ENCODE data around the gene ANKRD44. TPM values are rescaled to one million over a fixed set of nuclear protein-coding genes. Genes with fewer than 3 reads are reported as not detected.
"Not testable (repeated sequence)": the region's sequence is repeated elsewhere in the genome, so short reads cannot be mapped to it uniquely, and the experiment has no call there.

Gene ANKRD44
- total RNA-seq, 1 donor from 2014 or later: 21.4 TPM

DNA sequence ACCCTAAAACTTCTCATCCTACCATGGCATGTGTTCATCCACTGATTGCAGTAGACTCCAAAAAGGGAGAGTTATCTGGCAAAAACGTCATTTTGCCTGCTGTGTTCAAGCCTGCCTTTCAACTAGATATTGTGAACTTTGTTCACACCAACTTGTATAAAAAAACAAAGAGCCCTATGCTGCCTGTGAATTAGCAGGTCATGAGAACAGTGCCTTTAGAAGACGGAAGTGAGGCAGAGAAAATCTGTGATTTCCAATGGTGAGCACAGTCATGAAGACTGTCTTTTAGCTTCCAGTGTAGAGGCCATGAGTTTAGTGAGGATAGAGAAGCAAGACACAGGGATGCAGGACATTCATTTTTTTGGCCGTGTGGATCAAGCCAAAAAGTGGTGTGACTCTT, 280.5 kb downstream of the ANKRD44 start:
- H3K4me1 Mint-ChIP-seq (ENCODE audit: low read depth): peaks cover 5% of the 10 kb centered on the region
- H3K4me3 Mint-ChIP-seq (ENCODE audit: unreplicated experiment): no peak overlapping the region
- DNase-seq (ENCODE audit: low spot score): no peak
- peaks cover 6% of the 10 kb centered on the region for H3K9me3 Mint-ChIP-seq (ENCODE audit: low read depth)
- TF ChIP-seq, protein P1, sequence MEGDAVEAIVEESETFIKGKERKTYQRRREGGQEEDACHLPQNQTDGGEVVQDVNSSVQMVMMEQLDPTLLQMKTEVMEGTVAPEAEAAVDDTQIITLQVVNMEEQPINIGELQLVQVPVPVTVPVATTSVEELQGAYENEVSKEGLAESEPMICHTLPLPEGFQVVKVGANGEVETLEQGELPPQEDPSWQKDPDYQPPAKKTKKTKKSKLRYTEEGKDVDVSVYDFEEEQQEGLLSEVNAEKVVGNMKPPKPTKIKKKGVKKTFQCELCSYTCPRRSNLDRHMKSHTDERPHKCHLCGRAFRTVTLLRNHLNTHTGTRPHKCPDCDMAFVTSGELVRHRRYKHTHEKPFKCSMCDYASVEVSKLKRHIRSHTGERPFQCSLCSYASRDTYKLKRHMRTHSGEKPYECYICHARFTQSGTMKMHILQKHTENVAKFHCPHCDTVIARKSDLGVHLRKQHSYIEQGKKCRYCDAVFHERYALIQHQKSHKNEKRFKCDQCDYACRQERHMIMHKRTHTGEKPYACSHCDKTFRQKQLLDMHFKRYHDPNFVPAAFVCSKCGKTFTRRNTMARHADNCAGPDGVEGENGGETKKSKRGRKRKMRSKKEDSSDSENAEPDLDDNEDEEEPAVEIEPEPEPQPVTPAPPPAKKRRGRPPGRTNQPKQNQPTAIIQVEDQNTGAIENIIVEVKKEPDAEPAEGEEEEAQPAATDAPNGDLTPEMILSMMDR (IDR thresholded peaks at IDR 0.05): no peak
- H3K36me3 Mint-ChIP-seq (ENCODE audit: low read depth): peaks cover 11% of the 10 kb centered on the region
- no peak overlapping the region for H3K27ac Mint-ChIP-seq (ENCODE audit: unreplicated experiment)
- no peaks in the 10 kb centered on the region for H3K27me3 Mint-ChIP-seq (ENCODE audit: low read depth)

DNA sequence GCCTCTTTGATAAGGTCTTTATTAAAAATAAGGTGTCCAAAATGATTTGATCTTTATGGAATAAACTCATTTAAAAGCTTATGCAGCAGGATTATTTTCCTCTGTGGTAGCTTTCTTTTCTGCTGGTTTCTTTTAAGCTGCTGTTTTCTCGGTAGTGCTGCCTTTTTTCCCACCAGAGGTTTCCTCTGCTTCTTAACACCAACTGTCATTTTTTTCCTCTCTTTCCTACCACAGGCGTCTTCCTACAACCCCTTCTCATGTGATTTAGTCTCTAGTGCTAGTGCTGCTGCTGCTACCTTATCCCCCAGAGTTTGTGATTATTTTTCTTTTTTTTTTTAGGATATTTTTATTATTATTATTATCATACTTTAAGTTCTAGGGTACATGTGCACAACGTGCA, 281.9 kb downstream of the ANKRD44 start:
- Mint-ChIP-seq H3K4me3 (ENCODE audit: unreplicated experiment) (no peak overlapping the region), H3K27me3 (ENCODE audit: low read depth) (no peaks in the 10 kb centered on the region), H3K36me3 (ENCODE audit: low read depth) (peaks cover 13% of the 10 kb centered on the region), H3K9me3 (ENCODE audit: low read depth) (peaks cover 6% of the 10 kb centered on the region), H3K27ac (ENCODE audit: unreplicated experiment) (peak overlapping the region; percentile 49), H3K4me1 (ENCODE audit: low read depth) (peaks cover 5% of the 10 kb centered on the region)
- TF ChIP-seq, protein P1 (IDR thresholded peaks at IDR 0.05): no peak
- DNase-seq (ENCODE audit: low spot score): no peak

DNA sequence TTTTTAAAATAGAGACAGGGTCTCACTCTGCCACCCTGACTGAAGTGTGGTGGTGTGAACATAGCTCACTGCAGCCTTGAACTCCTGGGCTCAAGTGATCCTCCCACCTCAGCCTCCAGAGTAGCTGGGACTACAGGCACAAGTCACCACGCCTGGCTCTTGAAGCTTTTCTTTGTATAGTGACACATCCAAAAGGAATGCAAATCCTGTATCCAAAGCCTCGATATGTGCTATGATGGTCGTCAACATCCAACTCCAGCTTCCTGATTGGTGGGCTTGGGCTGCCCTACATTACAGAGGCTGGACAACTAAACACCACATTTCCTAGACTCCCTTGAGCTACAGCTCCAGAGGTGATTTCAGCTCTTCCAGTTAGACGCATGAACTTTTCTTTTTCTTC, 282.4 kb downstream of the ANKRD44 start:
- Mint-ChIP-seq H3K27ac (ENCODE audit: unreplicated experiment) (no peak overlapping the region), H3K4me1 (ENCODE audit: low read depth) (peaks cover 5% of the 10 kb centered on the region)
- no peak for DNase-seq (ENCODE audit: low spot score)

DNA sequence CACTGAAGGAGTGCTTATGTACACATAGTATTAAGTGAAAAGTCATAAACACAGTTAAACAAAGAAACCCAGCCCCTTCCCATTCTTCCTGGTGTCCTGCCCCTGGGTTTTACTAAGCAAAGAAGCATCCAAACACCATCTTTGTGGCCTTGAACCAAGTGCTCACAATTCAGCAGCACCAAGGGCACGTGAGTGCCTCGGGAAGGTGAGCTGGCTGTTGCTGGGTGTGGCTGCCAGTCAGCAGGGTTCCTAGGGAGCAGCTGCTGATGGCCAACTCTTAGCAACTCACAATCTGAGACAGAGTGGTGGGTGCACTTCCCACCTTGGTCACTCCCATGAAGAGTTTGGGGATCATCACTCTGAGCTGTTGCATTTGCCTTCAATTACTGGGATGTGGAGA, 286.4 kb downstream of the ANKRD44 start:
- peaks cover 9% of the 10 kb centered on the region for H3K36me3 Mint-ChIP-seq (ENCODE audit: low read depth)
- no peak overlapping the region for H3K4me3 Mint-ChIP-seq (ENCODE audit: unreplicated experiment)
- no peaks in the 10 kb centered on the region for H3K27me3 Mint-ChIP-seq (ENCODE audit: low read depth)
- no peak for DNase-seq (ENCODE audit: low spot score)
- no peaks in the 10 kb centered on the region for H3K9me3 Mint-ChIP-seq (ENCODE audit: low read depth)
- H3K4me1 Mint-ChIP-seq (ENCODE audit: low read depth): peaks cover 5% of the 10 kb centered on the region
- H3K27ac Mint-ChIP-seq (ENCODE audit: unreplicated experiment): no peak overlapping the region
- TF ChIP-seq, protein P1 (IDR thresholded peaks at IDR 0.05): no peak

More for the DNA sequence above, 282.4 kb downstream of the ANKRD44 start:
- peaks cover 13% of the 10 kb centered on the region for H3K36me3 Mint-ChIP-seq (ENCODE audit: low read depth)
- TF ChIP-seq, protein P1 (IDR thresholded peaks at IDR 0.05): no peak
- peaks cover 6% of the 10 kb centered on the region for H3K9me3 Mint-ChIP-seq (ENCODE audit: low read depth)
- no peak overlapping the region for H3K4me3 Mint-ChIP-seq (ENCODE audit: unreplicated experiment)
- H3K27me3 Mint-ChIP-seq (ENCODE audit: low read depth): no peaks in the 10 kb centered on the region

DNA sequence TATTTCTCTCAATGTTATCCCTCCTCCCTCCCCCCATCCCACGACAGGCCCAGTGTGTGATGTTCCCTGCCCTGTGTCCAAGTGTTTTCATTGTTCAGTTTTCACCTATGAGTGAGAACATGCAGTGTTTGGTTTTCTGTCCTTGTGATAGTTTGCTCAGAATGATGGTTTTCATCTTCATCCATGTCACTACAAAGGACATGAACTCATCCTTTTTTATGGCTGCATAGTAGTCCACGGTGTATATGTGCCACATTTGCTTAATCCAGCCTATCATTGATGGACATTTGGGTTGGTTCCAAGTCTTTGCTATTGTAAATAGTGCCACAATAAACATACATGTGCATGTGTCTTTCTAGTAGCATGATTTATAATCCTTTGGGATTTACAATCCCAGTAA, 289.7 kb downstream of the ANKRD44 start:
- DNase-seq (ENCODE audit: low spot score); H3K27me3 Mint-ChIP-seq (ENCODE audit: low read depth); H3K4me3 Mint-ChIP-seq (ENCODE audit: unreplicated experiment); H3K27ac Mint-ChIP-seq (ENCODE audit: unreplicated experiment); H3K36me3 Mint-ChIP-seq (ENCODE audit: low read depth); H3K9me3 Mint-ChIP-seq (ENCODE audit: low read depth); H3K4me1 Mint-ChIP-seq (ENCODE audit: low read depth): not testable (repeated sequence)

DNA sequence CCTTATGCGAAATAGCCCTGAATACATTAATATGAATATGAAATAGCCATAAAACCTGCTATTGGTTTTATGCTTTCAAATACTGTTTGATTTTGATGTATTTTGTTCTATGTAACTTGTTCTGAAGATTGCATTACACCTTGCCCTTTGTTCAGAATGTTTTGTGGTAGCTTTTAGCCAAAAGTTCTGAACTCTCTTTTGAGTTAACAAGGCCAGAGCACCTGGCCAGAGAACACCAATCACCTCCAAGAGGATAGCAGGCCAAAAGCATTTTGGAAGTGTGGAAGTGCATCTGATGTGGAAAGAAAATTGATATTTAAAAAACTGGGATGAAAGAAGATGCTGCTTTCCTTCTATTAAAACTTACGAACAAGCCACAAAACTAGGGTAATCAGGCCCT, 297.5 kb downstream of the ANKRD44 start:
- Mint-ChIP-seq H3K27me3 (ENCODE audit: low read depth) (no peaks in the 10 kb centered on the region), H3K27ac (ENCODE audit: unreplicated experiment) (no peak overlapping the region), H3K4me3 (ENCODE audit: unreplicated experiment) (no peak overlapping the region), H3K4me1 (ENCODE audit: low read depth) (peaks cover 10% of the 10 kb centered on the region), H3K9me3 (ENCODE audit: low read depth) (no peaks in the 10 kb centered on the region), H3K36me3 (ENCODE audit: low read depth) (peaks cover 3% of the 10 kb centered on the region)
- DNase-seq (ENCODE audit: low spot score): no peak
- TF ChIP-seq, protein P1 (IDR thresholded peaks at IDR 0.05): no peak

All from chondrocyte (in vitro differentiated cells).